Neutrophil (primary cell): ENCODE measurements around the gene TRIM27.
"Not testable (repeated sequence)": the region's sequence is repeated elsewhere in the genome, so short reads cannot be mapped to it uniquely, and the experiment has no call there.

Experiments
- H3K27ac ChIP-seq: fragments of 200-600 bp; sonication (generic); 2 replicates; pipeline ENCODE4 v1.5.1; 2016; ENCODE audit warnings: mild to moderate bottlenecking, moderate library complexity
- H3K27me3 ChIP-seq: fragments of 200-600 bp; sonication (generic); 2 replicates; pipeline ENCODE4 v1.6.0; 2016; ENCODE audit warnings: mild to moderate bottlenecking
- H3K36me3 ChIP-seq: fragments of 200-600 bp; sonication (generic); 2 replicates; pipeline ENCODE4 v1.5.1; 2017
- H3K4me1 ChIP-seq, 2 experiments: fragments of 200-600 bp in 1 of 2; sonication (generic) in 1 of 2; 1 replicate in 1 of 2; 2 replicates in 1 of 2; pipeline versions ENCODE4 v1.5.1 to v1.6.1; 2013 to 2016; ENCODE audit warnings: low read depth in 1 of 2, low read length in 1 of 2, mild to moderate bottlenecking in 1 of 2, moderate library complexity in 1 of 2; ENCODE audit not compliant: control insufficient read depth in 1 of 2, insufficient read depth in 1 of 2
- H3K4me3 ChIP-seq, 2 experiments: fragments of 200-600 bp in 1 of 2; sonication (generic) in 1 of 2; 1 replicate in 1 of 2; 2 replicates in 1 of 2; pipeline ENCODE4 v1.5.1; 2013 to 2016; ENCODE audit warnings: low read depth in 1 of 2, low read length in 1 of 2, mild to moderate bottlenecking in 1 of 2, moderate library complexity in 1 of 2
- H3K9me3 ChIP-seq: fragments of 200-600 bp; sonication (generic); 2 replicates; pipeline ENCODE4 v1.5.1; 2016
- CTCF ChIP-seq: fragments of 200-600 bp; sonication (generic); IDR thresholded peaks from 2 replicates; pipeline ENCODE4 v1.5.1; 2016; ENCODE audit warnings: antibody characterized with exemption

TRIM27 gene

GRCh38 chr6:28876710-28877109, 47.1 kb downstream of the TRIM27 start:
- TF ChIP-seq CTCF, result no peak
- no peak overlapping the region for H3K4me3 ChIP-seq

GRCh38 chr6:28875191-28875747, 48.5 kb downstream of the TRIM27 start:
- no peaks in the 10 kb centered on the region for H3K9me3 ChIP-seq
- H3K27ac ChIP-seq, result no peak overlapping the region
- H3K27me3 ChIP-seq, result peaks cover 41% of the 10 kb centered on the region
- H3K36me3 ChIP-seq, result no peaks in the 10 kb centered on the region
- no peak for TF ChIP-seq CTCF
- no peak overlapping the region for H3K4me3 ChIP-seq
- no peaks in the 10 kb centered on the region for H3K4me1 ChIP-seq

More at GRCh38 chr6:28876710-28877109, 47.1 kb downstream of the TRIM27 start:
- Histone ChIP-seq H3K27ac (no peak overlapping the region), H3K36me3 (no peaks in the 10 kb centered on the region), H3K27me3 (peaks cover 56% of the 10 kb centered on the region), H3K9me3 (no peaks in the 10 kb centered on the region), H3K4me1 (peaks cover 0 to 9% of the 10 kb centered on the region in 2 experiments)

- H3K27me3 ChIP-seq, result peaks cover 13% of the 10 kb centered on the region
- H3K9me3 ChIP-seq, H3K4me1 ChIP-seq, H3K36me3 ChIP-seq, H3K27ac ChIP-seq, H3K4me3 ChIP-seq: not testable (repeated sequence)
These were observed 51.5 kb downstream of the TRIM27 start for GRCh38 chr6:28872157-28872817.

- Histone ChIP-seq H3K27me3 (peaks cover 12% of the 10 kb centered on the region), H3K4me1 (peaks cover 5 to 6% of the 10 kb centered on the region in 2 experiments), H3K36me3 (no peaks in the 10 kb centered on the region), H3K9me3 (no peaks in the 10 kb centered on the region), H3K27ac (no peak overlapping the region), H3K4me3 (no peak overlapping the region)
- no peak for TF ChIP-seq CTCF
These were observed 52.2 kb downstream of the TRIM27 start for GRCh38 chr6:28871335-28872156.

GRCh38 chr6:28868873-28869272, 54.9 kb downstream of the TRIM27 start:
- Histone ChIP-seq H3K4me3 (no peak overlapping the region), H3K9me3 (no peaks in the 10 kb centered on the region), H3K27me3 (peaks cover 31% of the 10 kb centered on the region), H3K27ac (no peak overlapping the region), H3K4me1 (peaks cover 17 to 24% of the 10 kb centered on the region in 2 experiments), H3K36me3 (no peaks in the 10 kb centered on the region)
- TF ChIP-seq CTCF, result no peak

- Histone ChIP-seq H3K9me3 (no peaks in the 10 kb centered on the region), H3K27ac (no peak overlapping the region)
These were observed 56.7 kb downstream of the TRIM27 start for GRCh38 chr6:28867086-28867409.

GRCh38 chr6:28866205-28867085, 57.3 kb downstream of the TRIM27 start:
- Histone ChIP-seq H3K4me3 (peak overlapping the region; percentile 58 to 67), H3K27me3 (peaks cover 56% of the 10 kb centered on the region), H3K4me1 (peaks cover 25 to 31% of the 10 kb centered on the region in 2 experiments)
- not testable (repeated sequence) for H3K27ac ChIP-seq, H3K36me3 ChIP-seq, H3K9me3 ChIP-seq

More at GRCh38 chr6:28867086-28867409, 56.7 kb downstream of the TRIM27 start:
- H3K27me3 ChIP-seq, result peaks cover 50% of the 10 kb centered on the region
- no peaks in the 10 kb centered on the region for H3K36me3 ChIP-seq
- H3K4me3 ChIP-seq, result peak overlapping the region; percentile 58 to 67
- peaks cover 25 to 31% of the 10 kb centered on the region in 2 experiments for H3K4me1 ChIP-seq
- no peak for TF ChIP-seq CTCF
